Colon (tissue), 2 donors: ENCODE measurements around the gene HMGXB4.
"Not testable (repeated sequence)": the region's sequence is repeated elsewhere in the genome, so short reads cannot be mapped to it uniquely, and the experiment has no call there.

Experiments used
- FAIRE-seq: peaks from 2 replicates; lab custom pipeline; 2012; peaks lifted over from hg19 to GRCh38; lab: Jason Lieb, UNC
- donor health status: control.
- donor health status: control.

The HMGXB4 gene

GRCh38 chr22:35257321-35258190 is at the start of gene HMGXB4:
TSS of gene HMGXB4 (plus strand) at chr22:35257493. CDS start at chr22:35262391, 4,898 bp downstream.
- no peak for FAIRE-seq

- FAIRE-seq = no peak
Measured at GRCh38 chr22:35208003-35208402, 49.3 kb upstream of the HMGXB4 start.

- FAIRE-seq = no peak
Measured at GRCh38 chr22:35209203-35209602, 48.1 kb upstream of the HMGXB4 start.

GRCh38 chr22:35212009-35212408 is 45.3 kb upstream of the HMGXB4 start:
- FAIRE-seq = no peak

- FAIRE-seq = no peak
Measured at GRCh38 chr22:35212996-35213395, 44.3 kb upstream of the HMGXB4 start.

GRCh38 chr22:35214968-35215367 is 42.3 kb upstream of the HMGXB4 start:
- FAIRE-seq = no peak

GRCh38 chr22:35215993-35216392 is 41.3 kb upstream of the HMGXB4 start:
- no peak for FAIRE-seq

GRCh38 chr22:35217527-35217926 is 39.8 kb upstream of the HMGXB4 start:
- FAIRE-seq = no peak

GRCh38 chr22:35218079-35218478 is 39.2 kb upstream of the HMGXB4 start:
- FAIRE-seq = no peak

- FAIRE-seq = no peak
Measured at GRCh38 chr22:35219012-35219411, 38.3 kb upstream of the HMGXB4 start.

- FAIRE-seq = no peak
Measured at GRCh38 chr22:35220221-35220620, 37.1 kb upstream of the HMGXB4 start.

GRCh38 chr22:35225010-35225409 is 32.3 kb upstream of the HMGXB4 start:
- FAIRE-seq = no peak

- FAIRE-seq = no peak
Measured at GRCh38 chr22:35226958-35227647, 30.2 kb upstream of the HMGXB4 start.

- FAIRE-seq = no peak
Measured at GRCh38 chr22:35229865-35230264, 27.4 kb upstream of the HMGXB4 start.

GRCh38 chr22:35230417-35230816 is 26.9 kb upstream of the HMGXB4 start:
- no peak for FAIRE-seq

- FAIRE-seq = no peak
Measured at GRCh38 chr22:35230839-35231584, 26.3 kb upstream of the HMGXB4 start.

GRCh38 chr22:35231585-35232084 is 25.7 kb upstream of the HMGXB4 start:
- FAIRE-seq = no peak

- not testable (repeated sequence) for FAIRE-seq
Measured at GRCh38 chr22:35238749-35239148, 18.5 kb upstream of the HMGXB4 start.

- FAIRE-seq = not testable (repeated sequence)
Measured at GRCh38 chr22:35244507-35244906, 12.8 kb upstream of the HMGXB4 start.

- FAIRE-seq = no peak
Measured at GRCh38 chr22:35250156-35250555, 7.1 kb upstream of the HMGXB4 start.

GRCh38 chr22:35253946-35254345 is 3.3 kb upstream of the HMGXB4 start:
- FAIRE-seq = no peak

- no peak for FAIRE-seq
Measured at GRCh38 chr22:35257002-35257320, 332 bp upstream of the HMGXB4 start.
